ENCODE results near the gene GRHPR.

The GRHPR gene

GRCh38 chr9:37442556-37442955 lies 20.1 kb downstream of the GRHPR start:
- in situ Hi-C loops (cut with HindIII; ENCODE audit: low sequenced_read_pairs): no loop called here
- DNase-seq (ENCODE audit: low read depth, low spot score): no peak
- no peak for TF ChIP-seq CTCF (IDR thresholded peaks at IDR 0.05; ENCODE audit: low read depth, low read length)
- no peak overlapping the region for H3K4me3 ChIP-seq (ENCODE audit: low read depth, low read length)

GRCh38 chr9:37443566-37443965 lies 21.1 kb downstream of the GRHPR start:
- no peak for TF ChIP-seq CTCF (IDR thresholded peaks at IDR 0.05; ENCODE audit: low read depth, low read length)
- no peak overlapping the region for H3K4me3 ChIP-seq (ENCODE audit: low read depth, low read length)
- in situ Hi-C loops (cut with HindIII; ENCODE audit: low sequenced_read_pairs): no loop called here
- DNase-seq (ENCODE audit: low read depth, low spot score): no peak

GRCh38 chr9:37444890-37445289 lies 22.4 kb downstream of the GRHPR start:
- in situ Hi-C loops (cut with HindIII; ENCODE audit: low sequenced_read_pairs): no loop called here
- no peak for TF ChIP-seq CTCF (IDR thresholded peaks at IDR 0.05; ENCODE audit: low read depth, low read length)
- no peak for DNase-seq (ENCODE audit: low read depth, low spot score)
- H3K4me3 ChIP-seq (ENCODE audit: low read depth, low read length): no peak overlapping the region

DNA sequence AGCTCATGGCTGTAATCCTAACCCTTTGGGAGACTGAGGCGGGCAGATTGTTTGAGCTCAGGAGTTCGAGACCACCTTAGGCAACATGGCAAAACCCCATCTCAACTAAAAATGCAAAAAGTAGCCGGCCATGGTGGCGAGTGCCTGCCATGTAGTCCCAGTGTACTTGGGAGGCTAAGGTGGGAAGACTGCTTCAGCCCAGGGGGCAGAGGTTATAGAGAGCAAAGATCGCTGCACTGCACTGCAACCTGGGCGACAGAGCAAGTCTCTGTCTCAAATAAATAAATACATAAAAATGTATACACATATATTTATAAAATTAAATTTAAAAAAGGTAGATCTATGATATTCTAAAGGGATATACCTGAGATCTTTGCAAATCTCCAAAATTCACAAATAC lies 23.3 kb downstream of the GRHPR start:
- no peak for DNase-seq (ENCODE audit: low read depth, low spot score)
- in situ Hi-C loops (cut with HindIII; ENCODE audit: low sequenced_read_pairs): no loop called here
- no peak overlapping the region for H3K4me3 ChIP-seq (ENCODE audit: low read depth, low read length)
- TF ChIP-seq CTCF (IDR thresholded peaks at IDR 0.05; ENCODE audit: low read depth, low read length): no peak

DNA sequence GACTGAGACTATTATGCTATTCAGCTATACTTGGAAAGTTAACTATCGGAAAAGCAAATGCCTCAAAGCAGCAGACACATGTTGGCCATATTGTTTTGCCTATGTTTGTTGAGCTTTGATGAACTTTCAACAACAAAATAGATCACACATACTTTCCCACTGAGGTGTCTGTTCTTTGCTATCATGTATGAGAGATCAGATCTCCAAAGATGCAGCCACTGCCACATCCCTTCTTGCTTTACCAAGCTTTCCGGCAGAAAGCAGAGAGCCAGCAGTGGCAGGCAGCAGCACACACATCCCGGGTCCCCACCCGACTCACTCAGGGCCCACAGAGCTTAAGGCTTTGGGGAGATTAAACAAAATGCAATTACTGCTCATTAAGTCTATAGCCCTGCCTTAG lies 23.9 kb downstream of the GRHPR start:
- in situ Hi-C loops (cut with HindIII; ENCODE audit: low sequenced_read_pairs): no loop called here
- no peak for DNase-seq (ENCODE audit: low read depth, low spot score)
- no peak for TF ChIP-seq CTCF (IDR thresholded peaks at IDR 0.05; ENCODE audit: low read depth, low read length)
- H3K4me3 ChIP-seq (ENCODE audit: low read depth, low read length): no peak overlapping the region

- in situ Hi-C loops (cut with HindIII; ENCODE audit: low sequenced_read_pairs): no loop called here
- no peak for TF ChIP-seq CTCF (IDR thresholded peaks at IDR 0.05; ENCODE audit: low read depth, low read length)
- no peak for DNase-seq (ENCODE audit: low read depth, low spot score)
- H3K4me3 ChIP-seq (ENCODE audit: low read depth, low read length): no peak overlapping the region
Measured at GRCh38 chr9:37447111-37447510, 24.6 kb downstream of the GRHPR start.

All from astrocyte of the spinal cord (primary cell).